Measurements from ENCODE around the gene CYB5R3. TPM values are rescaled to one million over a fixed set of nuclear protein-coding genes. Genes with fewer than 3 reads are reported as not detected.
A peak's percentile ranks its signal among the peaks of the same experiment; 100 is the strongest.
"Not testable (repeated sequence)": the region's sequence is repeated elsewhere in the genome, so short reads cannot be mapped to it uniquely, and the experiment has no call there.

The CYB5R3 gene
- total and polyA plus RNA-seq, 7 experiments from 2014 or later, result 34.3 to 74.1 (median 42.3) TPM

DNA sequence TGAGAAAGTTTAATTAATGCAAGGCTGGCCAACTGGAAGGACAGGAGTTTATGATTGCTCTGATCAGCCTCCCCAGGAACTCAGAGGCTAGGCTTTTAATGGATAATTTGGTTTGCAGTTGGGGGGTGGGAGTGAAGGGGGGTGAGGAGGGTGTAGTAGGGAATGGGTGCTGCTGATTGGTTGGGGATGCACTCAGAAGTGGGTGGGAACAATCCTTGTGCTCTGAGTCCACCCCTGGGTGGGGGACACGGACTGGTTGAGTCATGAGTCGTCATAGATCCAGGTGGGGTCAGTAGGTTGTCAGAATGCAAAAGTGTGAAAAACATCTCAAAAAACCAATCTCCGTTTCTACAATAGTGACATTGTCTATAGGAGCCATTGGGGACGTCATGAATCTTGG is 20.9 kb upstream of the CYB5R3 start:
- Histone ChIP-seq H3K4me1 (ENCODE audit: control insufficient read depth in 2 of 2, insufficient read depth in 2 of 2, low read length in 2 of 2) (no peaks in the 10 kb centered on the region), H3K36me3 (ENCODE audit: control insufficient read depth in 2 of 3, insufficient read depth in 3 of 3, low read length in 3 of 3) (no peaks in the 10 kb centered on the region), H3K27ac (ENCODE audit: low read depth, low read length) (no peak overlapping the region), H3K27me3 (ENCODE audit: control insufficient read depth in 2 of 2, insufficient read depth in 2 of 2, low read length in 2 of 2) (no peaks in the 10 kb centered on the region), H3K9me3 (ENCODE audit: control insufficient read depth in 2 of 3, low read length in 3 of 3) (no peaks in the 10 kb centered on the region), H3K4me3 (ENCODE audit: low read length) (no peak overlapping the region)
- peaks cover 0 to 18% (median 8%) of the 10 kb centered on the region in 7 donors for H3K4me1 Mint-ChIP-seq
- peak overlapping the region in 1 of 9 donors; percentile 46 for H3K27ac Mint-ChIP-seq
- ChIA-PET CTCF (no interaction called here), POLR2A (no interaction called here)
- peaks cover 0 to 10% (median 0%) of the 10 kb centered on the region in 5 donors for H3K27me3 Mint-ChIP-seq
- no peak for DNase-seq
- no peak overlapping the region for H3K4me3 Mint-ChIP-seq
- intact Hi-C loops (cut with micrococcal nuclease), result no loop called here
- no peak for ATAC-seq
- H3K36me3 Mint-ChIP-seq, result no peaks in the 10 kb centered on the region
- no peaks in the 10 kb centered on the region for H3K9me3 Mint-ChIP-seq

GRCh38 chr22:42666393-42666792 is 17.2 kb upstream of the CYB5R3 start:
- DNase-seq; ATAC-seq; H3K9me3 Mint-ChIP-seq; intact Hi-C loops (cut with micrococcal nuclease); H3K27me3 ChIP-seq (ENCODE audit: control insufficient read depth in 2 of 2, insufficient read depth in 2 of 2, low read length in 2 of 2); POLR2A ChIA-PET; H3K4me3 ChIP-seq (ENCODE audit: low read length); H3K9me3 ChIP-seq (ENCODE audit: control insufficient read depth in 2 of 3, low read length in 3 of 3); H3K4me1 ChIP-seq (ENCODE audit: control insufficient read depth in 2 of 2, insufficient read depth in 2 of 2, low read length in 2 of 2); H3K36me3 ChIP-seq (ENCODE audit: control insufficient read depth in 2 of 3, insufficient read depth in 3 of 3, low read length in 3 of 3); H3K36me3 Mint-ChIP-seq; CTCF ChIA-PET; H3K4me3 Mint-ChIP-seq; H3K27ac ChIP-seq (ENCODE audit: low read depth, low read length); H3K27ac Mint-ChIP-seq: not testable (repeated sequence)
- Mint-ChIP-seq H3K4me1 (peaks cover 0 to 16% (median 8%) of the 10 kb centered on the region in 7 donors), H3K27me3 (peaks cover 0 to 18% (median 0%) of the 10 kb centered on the region in 5 donors)

DNA sequence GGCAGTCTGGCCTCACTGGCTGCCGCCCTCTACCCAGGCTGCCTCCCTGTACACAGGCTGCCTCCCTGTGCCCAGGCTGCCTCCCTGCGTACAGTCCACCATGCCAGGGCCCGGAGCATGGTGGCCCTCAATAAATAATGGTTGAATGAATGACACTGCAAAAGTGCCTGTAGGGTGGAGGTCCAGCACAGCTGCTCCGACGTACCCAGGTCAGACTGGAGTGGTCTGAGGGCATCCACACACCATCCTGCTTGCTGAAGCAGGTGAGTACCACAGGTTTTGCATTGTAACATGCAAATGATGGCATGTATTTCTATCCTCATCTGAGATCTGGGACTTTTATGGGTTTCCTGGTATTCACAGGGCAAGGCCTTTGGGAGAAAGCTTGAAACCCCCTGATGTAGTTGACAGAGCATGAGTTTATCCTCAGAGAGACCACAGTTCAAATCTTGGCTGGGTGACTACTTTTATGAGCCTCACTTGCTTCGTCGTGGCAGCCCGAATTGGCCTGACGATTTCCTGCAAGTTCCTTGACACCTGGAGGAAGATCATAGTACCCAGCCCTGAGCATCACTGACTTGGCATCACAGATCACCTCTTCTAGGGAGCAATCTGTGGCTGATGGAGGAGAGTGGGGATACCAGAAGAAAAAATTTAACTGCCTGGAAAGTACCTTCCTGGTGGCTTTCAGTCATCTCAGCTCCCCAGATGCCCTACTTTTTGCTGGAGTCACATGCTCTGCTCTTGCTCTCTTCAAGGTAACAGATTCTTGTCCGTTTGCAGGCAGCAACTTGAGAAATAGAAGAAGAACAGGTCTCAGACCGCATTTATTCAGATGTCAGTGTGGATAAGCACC is 16.0 kb upstream of the CYB5R3 start:
- Histone ChIP-seq H3K9me3 (ENCODE audit: control insufficient read depth in 2 of 3, low read length in 3 of 3) (no peaks in the 10 kb centered on the region), H3K27me3 (ENCODE audit: control insufficient read depth in 2 of 2, insufficient read depth in 2 of 2, low read length in 2 of 2) (no peaks in the 10 kb centered on the region), H3K4me3 (ENCODE audit: low read length) (no peak overlapping the region), H3K4me1 (ENCODE audit: control insufficient read depth in 2 of 2, insufficient read depth in 2 of 2, low read length in 2 of 2) (no peaks in the 10 kb centered on the region), H3K27ac (ENCODE audit: low read depth, low read length) (no peak overlapping the region), H3K36me3 (ENCODE audit: control insufficient read depth in 2 of 3, insufficient read depth in 3 of 3, low read length in 3 of 3) (no peaks in the 10 kb centered on the region)
- H3K27me3 Mint-ChIP-seq, result peaks cover 0 to 18% (median 0%) of the 10 kb centered on the region in 5 donors
- no peaks in the 10 kb centered on the region for H3K9me3 Mint-ChIP-seq
- H3K27ac Mint-ChIP-seq, result no peak overlapping the region
- no peaks in the 10 kb centered on the region for H3K36me3 Mint-ChIP-seq
- no peak for ATAC-seq
- no peak for DNase-seq
- intact Hi-C loops (cut with micrococcal nuclease), result loop anchor here in 1 of 2 donors (5.0 kb wide), 1 partner anchor 157 kb away; no protein-coding TSS in a partner anchor
- no peak overlapping the region for H3K4me3 Mint-ChIP-seq
- POLR2A ChIA-PET, result interaction anchor here (0.5 kb wide), 1 partner anchor 17 kb away, joined by 3 read pairs; no protein-coding TSS in a partner anchor
- H3K4me1 Mint-ChIP-seq, result peaks cover 0 to 7% (median under 1%) of the 10 kb centered on the region in 7 donors
- CTCF ChIA-PET, result no interaction called here

DNA sequence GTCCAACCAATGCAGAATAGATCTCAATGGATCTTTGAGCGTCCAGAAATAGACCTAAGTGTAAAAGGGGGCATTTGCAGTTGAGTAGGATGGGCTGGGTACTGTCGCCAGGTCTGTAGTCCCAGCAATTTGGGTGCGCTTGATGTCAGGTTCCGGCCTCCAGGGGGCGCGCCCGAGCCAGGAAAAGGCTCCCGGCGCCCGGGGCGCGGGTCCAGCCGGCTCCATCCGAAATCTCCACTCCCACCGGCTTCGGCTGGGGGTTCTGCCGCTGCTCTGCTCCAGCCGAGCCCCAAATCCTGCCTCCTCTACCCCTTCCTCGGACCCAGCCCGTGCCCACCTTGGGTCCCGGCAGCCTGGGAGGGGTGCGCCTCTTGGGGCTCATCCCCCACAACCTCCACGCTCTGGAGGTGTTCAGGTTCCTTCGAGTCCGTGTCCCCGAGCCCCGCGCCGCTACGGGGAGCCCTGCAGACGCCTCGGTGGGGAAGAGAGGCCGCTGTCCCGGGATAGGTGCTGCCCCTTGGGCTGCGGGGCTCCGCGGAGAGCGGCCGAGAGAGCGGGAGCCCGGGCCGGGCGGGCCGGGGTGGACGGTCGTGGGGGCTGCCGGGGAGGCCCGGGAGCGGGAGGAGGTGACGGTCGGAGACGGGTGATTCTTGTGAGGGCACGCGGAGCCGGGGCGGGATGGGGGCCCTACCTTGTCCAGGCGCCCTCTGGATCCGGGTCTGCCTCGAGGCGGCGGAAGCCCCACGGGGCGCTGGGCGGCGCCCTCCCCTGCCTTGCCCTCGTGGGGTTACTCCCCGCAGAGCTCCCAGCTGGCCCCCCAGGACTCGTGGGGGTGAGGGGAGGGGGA is 13.0 kb upstream of the CYB5R3 start:
- no peaks in the 10 kb centered on the region for H3K9me3 ChIP-seq (ENCODE audit: control insufficient read depth in 2 of 3, low read length in 3 of 3)
- Mint-ChIP-seq H3K4me1 (peaks cover 0 to 4% (median 0%) of the 10 kb centered on the region in 7 donors), H3K27me3 (peaks cover 0 to 21% (median 0%) of the 10 kb centered on the region in 5 donors), H3K27ac (no peak overlapping the region), H3K36me3 (no peaks in the 10 kb centered on the region), H3K4me3 (peak overlapping the region; percentile 48 to 77 (median 70)), H3K9me3 (no peaks in the 10 kb centered on the region)
- CTCF ChIA-PET, result interaction anchor here (1.0 kb wide), 1 partner anchor 15 kb away, joined by 3 read pairs; no protein-coding TSS in a partner anchor
- POLR2A ChIA-PET, result no interaction called here
- DNase-seq (peak; percentile 61 to 87 (median 77)), ATAC-seq (peak; percentile 95)
- intact Hi-C loops (cut with micrococcal nuclease), result loop anchor here (1.0 to 5.0 kb wide), 5 partner anchors 13 to 373 kb away; partner anchors contain the start of gene CYB5R3 (in 1 of the 2)
- H3K36me3 ChIP-seq (ENCODE audit: control insufficient read depth in 2 of 3, insufficient read depth in 3 of 3, low read length in 3 of 3), result no peaks in the 10 kb centered on the region
- H3K4me1 ChIP-seq (ENCODE audit: control insufficient read depth in 2 of 2, insufficient read depth in 2 of 2, low read length in 2 of 2), result no peaks in the 10 kb centered on the region
- no peaks in the 10 kb centered on the region for H3K27me3 ChIP-seq (ENCODE audit: control insufficient read depth in 2 of 2, insufficient read depth in 2 of 2, low read length in 2 of 2)
- peak overlapping the region; percentile 66 for H3K4me3 ChIP-seq (ENCODE audit: low read length)
- no peak overlapping the region for H3K27ac ChIP-seq (ENCODE audit: low read depth, low read length)

DNA sequence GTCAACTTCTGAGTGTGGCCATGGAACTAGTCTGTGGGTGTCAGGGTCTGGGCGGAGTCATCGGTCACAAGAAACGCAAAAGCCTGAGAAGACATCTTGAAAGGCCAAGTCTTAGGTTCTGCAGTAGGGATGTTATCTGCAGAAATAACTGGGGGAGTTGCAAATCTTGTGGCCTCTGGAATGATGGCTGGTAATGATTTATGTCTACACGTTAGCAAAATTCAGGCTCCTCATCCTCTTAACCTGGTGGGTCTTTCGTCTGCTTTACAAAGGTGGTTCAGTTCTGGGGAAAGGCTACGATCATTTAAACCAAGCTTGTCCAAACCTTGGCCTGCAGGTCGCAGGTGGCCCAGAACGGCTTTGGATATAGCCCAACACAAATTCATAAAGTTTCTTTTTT is 7.4 kb upstream of the CYB5R3 start:
- H3K9me3 Mint-ChIP-seq, result no peaks in the 10 kb centered on the region
- CTCF ChIA-PET, result no interaction called here
- Histone ChIP-seq H3K36me3 (ENCODE audit: control insufficient read depth in 2 of 3, insufficient read depth in 3 of 3, low read length in 3 of 3) (no peaks in the 10 kb centered on the region), H3K27me3 (ENCODE audit: control insufficient read depth in 2 of 2, insufficient read depth in 2 of 2, low read length in 2 of 2) (no peaks in the 10 kb centered on the region), H3K27ac (ENCODE audit: low read depth, low read length) (no peak overlapping the region), H3K9me3 (ENCODE audit: control insufficient read depth in 2 of 3, low read length in 3 of 3) (no peaks in the 10 kb centered on the region), H3K4me3 (ENCODE audit: low read length) (no peak overlapping the region), H3K4me1 (ENCODE audit: control insufficient read depth in 2 of 2, insufficient read depth in 2 of 2, low read length in 2 of 2) (no peaks in the 10 kb centered on the region)
- H3K27me3 Mint-ChIP-seq, result peaks cover 0 to 5% (median 0%) of the 10 kb centered on the region in 5 donors
- intact Hi-C loops (cut with micrococcal nuclease), result no loop called here
- H3K4me3 Mint-ChIP-seq, result no peak overlapping the region
- no peaks in the 10 kb centered on the region for H3K4me1 Mint-ChIP-seq
- DNase-seq, result no peak
- H3K27ac Mint-ChIP-seq, result no peak overlapping the region
- ATAC-seq, result no peak
- POLR2A ChIA-PET, result no interaction called here
- no peaks in the 10 kb centered on the region for H3K36me3 Mint-ChIP-seq

DNA sequence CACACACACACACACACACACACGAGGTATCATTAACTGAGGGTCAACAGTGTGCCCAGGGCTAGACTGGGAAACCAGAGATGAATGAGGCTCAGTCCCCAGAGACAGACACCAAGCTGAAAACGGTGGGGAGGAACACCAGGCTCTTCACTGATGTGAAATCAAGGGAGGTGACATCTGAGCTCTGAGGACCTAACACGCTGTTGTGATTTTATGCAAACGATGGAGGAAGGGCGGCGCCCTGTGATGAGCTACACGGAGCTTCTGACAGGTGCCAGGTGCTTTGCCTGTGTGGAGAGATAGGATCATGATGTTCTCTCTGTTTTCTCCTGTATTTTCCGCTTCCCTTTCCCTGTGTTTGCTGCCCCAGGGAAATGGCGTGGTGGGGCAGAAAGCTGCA is 6.5 kb upstream of the CYB5R3 start:
- POLR2A ChIA-PET, result no interaction called here
- peak; percentile 53 for ATAC-seq
- H3K36me3 Mint-ChIP-seq, result no peaks in the 10 kb centered on the region
- peaks cover 0 to 5% (median 0%) of the 10 kb centered on the region in 5 donors for H3K27me3 Mint-ChIP-seq
- no peaks in the 10 kb centered on the region for H3K9me3 ChIP-seq (ENCODE audit: control insufficient read depth in 2 of 3, low read length in 3 of 3)
- H3K4me3 Mint-ChIP-seq, result no peak overlapping the region
- CTCF ChIA-PET, result no interaction called here
- intact Hi-C loops (cut with micrococcal nuclease), result no loop called here
- no peaks in the 10 kb centered on the region for H3K4me1 ChIP-seq (ENCODE audit: control insufficient read depth in 2 of 2, insufficient read depth in 2 of 2, low read length in 2 of 2)
- no peak for DNase-seq
- no peak overlapping the region for H3K4me3 ChIP-seq (ENCODE audit: low read length)
- no peak overlapping the region for H3K27ac ChIP-seq (ENCODE audit: low read depth, low read length)
- no peaks in the 10 kb centered on the region for H3K36me3 ChIP-seq (ENCODE audit: control insufficient read depth in 2 of 3, insufficient read depth in 3 of 3, low read length in 3 of 3)
- H3K27me3 ChIP-seq (ENCODE audit: control insufficient read depth in 2 of 2, insufficient read depth in 2 of 2, low read length in 2 of 2), result no peaks in the 10 kb centered on the region
- H3K4me1 Mint-ChIP-seq, result no peaks in the 10 kb centered on the region
- no peaks in the 10 kb centered on the region for H3K9me3 Mint-ChIP-seq
- H3K27ac Mint-ChIP-seq, result no peak overlapping the region

Measured in naive thymus-derived CD4-positive, alpha-beta T cell (primary cell).